Kidney (tissue), 14 donors: ENCODE results near the gene ODAD3. TPM values are rescaled to one million over a fixed set of nuclear protein-coding genes. Genes with fewer than 3 reads are reported as not detected.

ENCODE experiments used
- DNase-seq, 5 donors: peaks; one replicate each; pipeline ENCODE4 v3.0.0-alpha.2; 2013 to 2020
- FAIRE-seq: peaks from 2 replicates; lab custom pipeline; 2012; peaks lifted over from hg19 to GRCh38; lab: Jason Lieb, UNC
- H3K27ac ChIP-seq, 2 donors: one replicate each; pipeline ENCODE4 v1.7.0; 2013; ENCODE audit warnings: low read depth in 2 of 2, low read length in 2 of 2, inconsistent platforms in 1 of 2
- H3K27me3 ChIP-seq: one replicate; pipeline ENCODE4 v1.7.1; 2013; ENCODE audit warnings: low read length, inconsistent platforms; ENCODE audit not compliant: control insufficient read depth, insufficient read depth
- H3K36me3 ChIP-seq, 3 donors: one replicate each; pipeline versions ENCODE4 v1.7.0 to v1.7.1; 2013; ENCODE audit warnings: low read length in 3 of 3, control low read depth in 1 of 3, inconsistent platforms in 1 of 3; ENCODE audit not compliant: insufficient read depth in 3 of 3, control insufficient read depth in 2 of 3
- H3K4me1 ChIP-seq, 3 donors: one replicate each; pipeline versions ENCODE4 v1.7.0 to v1.7.1; 2013; ENCODE audit warnings: low read length in 3 of 3, inconsistent platforms in 1 of 3, low read depth in 1 of 3; ENCODE audit not compliant: control insufficient read depth in 2 of 3, insufficient read depth in 2 of 3
- H3K4me3 ChIP-seq, 3 donors: one replicate each; pipeline versions ENCODE4 v1.7.0 to v1.8.1; 2013; ENCODE audit warnings: low read length in 3 of 3, control low read depth in 1 of 3, inconsistent platforms in 1 of 3
- H3K9ac ChIP-seq, 3 donors: one replicate each; pipeline versions ENCODE4 v1.7.0 to v1.7.1; 2013; ENCODE audit warnings: low read length in 3 of 3, control low read depth in 1 of 3, inconsistent platforms in 1 of 3
- H3K9me3 ChIP-seq, 3 donors: one replicate each; pipeline versions ENCODE4 v1.7.0 to v1.7.1; 2013; ENCODE audit warnings: low read length in 3 of 3, control low read depth in 1 of 3, inconsistent platforms in 1 of 3; ENCODE audit not compliant: control insufficient read depth in 2 of 3, insufficient read depth in 1 of 3
- intact Hi-C: fragments of 100-400 bp; cut with DNase I; formaldehyde crosslinking; loops from one replicate; pipeline ENCODE4 v1.11.1; 2022
- polyA plus RNA-seq: library from polyadenylated mRNA; stranded (reverse); fragments of 350-450 nt; fragmentation: Illumina TruSeq; extraction: RNeasy Lipid Tissue Mini Kit (QIAGEN cat#74804); gene quantifications from one replicate; pipeline ENCODE4 v1.2.3, GENCODE V29; 2014; ENCODE audit warnings: low read depth, low replicate concordance; ENCODE audit not compliant: insufficient read depth
- total RNA-seq: library from RNA; stranded (reverse); fragmentation: NEBNext Ultra II Directional; extraction: Animal tissue kit (Norgen Biotek cat#: 25700); gene quantifications from one replicate; pipeline ENCODE4 v1.2.1, GENCODE V29; 2021
- TF ChIP-seq, protein P1 (sequence below): IDR thresholded peaks from 3 replicates; pipeline ENCODE4 v1.5.1; 2012; ENCODE audit warnings: mild to moderate bottlenecking, moderate library complexity, borderline replicate concordance; ENCODE audit not compliant: insufficient read depth; ENCODE audit errors: extremely low read depth
- donor health status: control.
- donor health status: control.
- donor health status: control.
- donor health status: control.
- donor health status: control.
- donor health status: DM: yes; HTN: yes; CAD: no.
- donor health status: Normal renal cell carcinoma (clear cell type).

Gene ODAD3
- total and polyA plus RNA-seq, 2 donors from 2014 or later = 1.5 to 7.1 TPM

DNA sequence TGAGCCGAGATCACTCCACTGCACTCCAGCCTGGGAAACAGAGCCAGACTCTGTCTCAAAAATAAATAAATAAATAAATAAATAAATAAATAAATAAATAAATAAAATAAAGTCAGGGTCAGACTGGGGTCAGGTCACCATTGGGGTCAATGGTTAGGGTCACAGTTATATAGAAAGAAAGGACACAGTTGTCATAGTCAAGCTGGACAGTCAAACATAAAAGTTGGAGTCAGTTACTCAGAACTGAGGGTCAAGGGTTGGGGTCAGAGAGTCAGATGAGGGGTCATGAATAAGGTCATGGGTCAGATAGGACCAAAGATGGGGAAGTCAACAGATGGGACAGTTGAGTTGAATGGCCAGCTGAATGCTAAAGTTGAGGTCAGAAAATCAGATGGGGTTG, 34.1 kb downstream of the ODAD3 start:
- peak in 2 of 5 donors; percentile 12 to 23 for DNase-seq
- intact Hi-C loops = no loop called here
- peaks cover 0 to 21% (median 2%) of the 10 kb centered on the region in 3 donors for H3K36me3 ChIP-seq
- H3K4me1 ChIP-seq = no peaks in the 10 kb centered on the region
- TF ChIP-seq, protein P1, sequence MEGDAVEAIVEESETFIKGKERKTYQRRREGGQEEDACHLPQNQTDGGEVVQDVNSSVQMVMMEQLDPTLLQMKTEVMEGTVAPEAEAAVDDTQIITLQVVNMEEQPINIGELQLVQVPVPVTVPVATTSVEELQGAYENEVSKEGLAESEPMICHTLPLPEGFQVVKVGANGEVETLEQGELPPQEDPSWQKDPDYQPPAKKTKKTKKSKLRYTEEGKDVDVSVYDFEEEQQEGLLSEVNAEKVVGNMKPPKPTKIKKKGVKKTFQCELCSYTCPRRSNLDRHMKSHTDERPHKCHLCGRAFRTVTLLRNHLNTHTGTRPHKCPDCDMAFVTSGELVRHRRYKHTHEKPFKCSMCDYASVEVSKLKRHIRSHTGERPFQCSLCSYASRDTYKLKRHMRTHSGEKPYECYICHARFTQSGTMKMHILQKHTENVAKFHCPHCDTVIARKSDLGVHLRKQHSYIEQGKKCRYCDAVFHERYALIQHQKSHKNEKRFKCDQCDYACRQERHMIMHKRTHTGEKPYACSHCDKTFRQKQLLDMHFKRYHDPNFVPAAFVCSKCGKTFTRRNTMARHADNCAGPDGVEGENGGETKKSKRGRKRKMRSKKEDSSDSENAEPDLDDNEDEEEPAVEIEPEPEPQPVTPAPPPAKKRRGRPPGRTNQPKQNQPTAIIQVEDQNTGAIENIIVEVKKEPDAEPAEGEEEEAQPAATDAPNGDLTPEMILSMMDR = no peak
- no peak overlapping the region for H3K4me3 ChIP-seq
- H3K9me3 ChIP-seq = no peaks in the 10 kb centered on the region
- no peak for FAIRE-seq
- H3K27ac ChIP-seq = no peak overlapping the region
- H3K27me3 ChIP-seq = no peaks in the 10 kb centered on the region
- H3K9ac ChIP-seq = no peak overlapping the region

DNA sequence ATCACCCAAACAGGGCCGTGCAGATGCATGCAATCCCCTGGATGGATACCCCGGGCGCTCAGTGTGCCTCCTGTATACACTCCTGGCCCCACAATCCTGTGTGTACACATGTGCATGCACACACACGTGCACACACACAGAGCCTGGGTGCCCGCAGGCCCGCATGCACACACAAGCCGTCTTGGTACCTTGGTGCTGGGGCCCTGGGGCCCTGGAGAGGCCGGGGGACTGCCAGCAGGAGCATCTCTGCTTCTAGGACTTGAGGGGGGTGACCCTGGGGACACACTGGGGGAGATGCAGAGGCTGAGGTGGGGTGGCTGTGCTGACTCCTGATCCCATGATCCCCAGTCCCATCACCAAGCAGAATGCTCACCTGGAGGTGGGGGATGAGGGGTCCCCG, 35.3 kb downstream of the ODAD3 start:
- no peak overlapping the region for H3K9ac ChIP-seq
- TF ChIP-seq, protein P1 = no peak
- intact Hi-C loops = no loop called here
- H3K4me1 ChIP-seq = no peaks in the 10 kb centered on the region
- H3K9me3 ChIP-seq = no peaks in the 10 kb centered on the region
- H3K27ac ChIP-seq = no peak overlapping the region
- no peak for FAIRE-seq
- peaks cover 0 to 21% (median 2%) of the 10 kb centered on the region in 3 donors for H3K36me3 ChIP-seq
- DNase-seq = no peak
- H3K4me3 ChIP-seq = no peak overlapping the region
- H3K27me3 ChIP-seq = no peaks in the 10 kb centered on the region

DNA sequence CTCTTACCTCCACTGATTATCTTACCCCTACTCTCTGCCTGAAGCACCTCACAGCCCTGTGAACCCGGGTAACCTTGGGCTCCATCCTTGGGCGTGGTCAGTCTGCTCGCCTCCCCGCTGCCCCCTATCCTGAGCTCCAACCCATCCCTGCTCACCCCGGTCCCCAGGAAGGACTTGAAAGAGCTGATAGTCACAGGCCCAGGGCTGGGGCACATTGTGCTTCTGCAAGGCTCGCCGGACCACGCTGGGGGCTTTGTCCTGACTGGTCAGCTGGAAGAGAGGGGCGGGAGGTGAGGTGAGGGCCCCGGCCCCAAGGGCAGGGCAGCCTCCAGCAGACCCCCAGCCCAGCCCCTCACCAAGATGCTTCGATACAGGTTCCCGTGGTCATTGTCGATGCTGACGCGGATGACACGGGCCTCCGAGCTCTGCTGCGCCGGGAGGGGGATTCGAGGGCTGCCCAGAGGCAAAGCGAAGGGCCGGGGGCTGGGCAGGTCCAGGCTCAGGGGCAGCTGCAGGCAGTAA, 37.8 kb downstream of the ODAD3 start:
- Histone ChIP-seq H3K4me1 (no peaks in the 10 kb centered on the region), H3K27ac (no peak overlapping the region), H3K4me3 (no peak overlapping the region), H3K36me3 (peaks cover 0 to 20% (median 2%) of the 10 kb centered on the region in 3 donors), H3K9ac (no peak overlapping the region), H3K27me3 (no peaks in the 10 kb centered on the region), H3K9me3 (no peaks in the 10 kb centered on the region)
- TF ChIP-seq, protein P1 = no peak
- intact Hi-C loops = no loop called here
- DNase-seq = no peak
- no peak for FAIRE-seq
